Measurements from ENCODE around the gene UNC13A.

The UNC13A gene

DNA sequence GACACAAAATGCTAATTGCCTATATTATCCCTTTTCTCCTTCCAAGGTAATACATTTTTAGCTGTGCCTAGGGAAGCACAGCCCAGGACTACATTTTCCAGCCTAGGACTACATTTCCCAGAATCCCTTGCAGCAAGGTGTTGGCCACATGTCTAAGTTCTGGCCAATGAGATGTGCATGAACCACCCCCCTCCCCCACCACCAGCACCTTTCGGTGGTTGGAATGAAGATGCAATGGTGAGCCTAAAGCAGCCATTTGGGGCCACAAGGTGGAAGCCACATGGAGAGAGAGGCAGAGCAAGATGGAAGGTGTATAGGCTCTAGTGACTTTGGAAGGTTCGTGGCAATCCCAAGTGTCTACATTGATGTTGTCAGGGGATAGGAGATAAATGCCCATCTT is 16.2 kb downstream of the UNC13A start:
- no peak overlapping the region for H2AFZ ChIP-seq (ENCODE audit: low read depth, low read length)
- H3K4me1 ChIP-seq (ENCODE audit: insufficient read depth, low read length) = no peaks in the 10 kb centered on the region
- no peaks in the 10 kb centered on the region for H4K20me1 ChIP-seq (ENCODE audit: insufficient read depth, low read length)
- no peak for TF ChIP-seq CTCF (IDR thresholded peaks at IDR 0.05; ENCODE audit: borderline replicate concordance, extremely low read depth, low read length, poor library complexity, severe bottlenecking)
- no peak for TF ChIP-seq EZH2 (IDR thresholded peaks at IDR 0.05; ENCODE audit: borderline replicate concordance, low read depth, low read length, severe bottlenecking)
- peak; percentile 48; the same call in 1 of the 3 replicates for ATAC-seq (ENCODE audit: insufficient read depth, low read depth)
- H3K9me3 ChIP-seq (ENCODE audit: insufficient read depth, low read length, severe bottlenecking) = no peaks in the 10 kb centered on the region
- no peaks in the 10 kb centered on the region for H3K27me3 ChIP-seq (ENCODE audit: insufficient read depth, low read length, poor library complexity)
- H3K4me2 ChIP-seq (ENCODE audit: insufficient read depth, low read length) = no peak overlapping the region
- H3K79me2 ChIP-seq (ENCODE audit: insufficient read depth, low read length) = no peaks in the 10 kb centered on the region
- no peak overlapping the region for H3K27ac ChIP-seq (ENCODE audit: low read length)
- H3K4me3 ChIP-seq (ENCODE audit: low read depth in 1 of 2, low read length in 2 of 2) = no peak overlapping the region
- H3K36me3 ChIP-seq (ENCODE audit: insufficient read depth, low read length) = no peaks in the 10 kb centered on the region
- H3K9ac ChIP-seq (ENCODE audit: low read depth, low read length) = no peak overlapping the region
- peak; percentile 41 for DNase-seq

DNA sequence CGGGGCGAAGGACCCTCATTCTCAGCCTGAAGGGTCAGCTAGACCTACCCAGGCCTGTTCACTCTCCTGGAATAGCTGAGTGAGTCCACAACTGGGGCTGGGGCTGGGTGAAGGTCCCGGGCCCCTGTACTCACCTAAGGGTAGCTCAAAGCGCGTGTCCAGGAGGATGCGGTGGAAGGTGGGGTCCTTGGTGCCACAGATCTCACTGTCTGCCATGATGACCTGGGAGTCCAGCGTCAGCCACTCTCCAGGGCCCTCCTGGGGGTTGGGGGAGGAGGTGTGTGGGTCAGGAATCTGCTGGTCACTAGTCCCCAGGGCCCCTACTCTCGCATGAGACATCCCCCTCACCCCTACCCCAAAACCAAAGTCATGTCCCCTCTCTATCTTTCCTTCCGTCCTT is 18.7 kb downstream of the UNC13A start:
- ATAC-seq (ENCODE audit: insufficient read depth, low read depth) (no peak), DNase-seq (no peak)
- Histone ChIP-seq H3K27ac (ENCODE audit: low read length) (no peak overlapping the region), H3K79me2 (ENCODE audit: insufficient read depth, low read length) (no peaks in the 10 kb centered on the region), H3K9ac (ENCODE audit: low read depth, low read length) (no peak overlapping the region), H4K20me1 (ENCODE audit: insufficient read depth, low read length) (no peaks in the 10 kb centered on the region), H3K36me3 (ENCODE audit: insufficient read depth, low read length) (no peaks in the 10 kb centered on the region), H3K9me3 (ENCODE audit: insufficient read depth, low read length, severe bottlenecking) (peaks cover 11% of the 10 kb centered on the region), H3K27me3 (ENCODE audit: insufficient read depth, low read length, poor library complexity) (no peaks in the 10 kb centered on the region), H3K4me2 (ENCODE audit: insufficient read depth, low read length) (no peak overlapping the region), H3K4me1 (ENCODE audit: insufficient read depth, low read length) (no peaks in the 10 kb centered on the region), H3K4me3 (ENCODE audit: low read depth in 1 of 2, low read length in 2 of 2) (no peak overlapping the region), H2AFZ (ENCODE audit: low read depth, low read length) (no peak overlapping the region)
- no peak for TF ChIP-seq EZH2 (IDR thresholded peaks at IDR 0.05; ENCODE audit: borderline replicate concordance, low read depth, low read length, severe bottlenecking)
- TF ChIP-seq CTCF (IDR thresholded peaks at IDR 0.05; ENCODE audit: borderline replicate concordance, extremely low read depth, low read length, poor library complexity, severe bottlenecking) = no peak

- Histone ChIP-seq H3K27me3 (ENCODE audit: insufficient read depth, low read length, poor library complexity) (no peaks in the 10 kb centered on the region), H3K9ac (ENCODE audit: low read depth, low read length) (no peak overlapping the region), H3K27ac (ENCODE audit: low read length) (no peak overlapping the region), H3K79me2 (ENCODE audit: insufficient read depth, low read length) (no peaks in the 10 kb centered on the region), H3K4me2 (ENCODE audit: insufficient read depth, low read length) (no peak overlapping the region), H4K20me1 (ENCODE audit: insufficient read depth, low read length) (no peaks in the 10 kb centered on the region), H3K4me1 (ENCODE audit: insufficient read depth, low read length) (no peaks in the 10 kb centered on the region), H2AFZ (ENCODE audit: low read depth, low read length) (no peak overlapping the region), H3K9me3 (ENCODE audit: insufficient read depth, low read length, severe bottlenecking) (peaks cover 15% of the 10 kb centered on the region), H3K36me3 (ENCODE audit: insufficient read depth, low read length) (no peaks in the 10 kb centered on the region), H3K4me3 (ENCODE audit: low read depth in 1 of 2, low read length in 2 of 2) (no peak overlapping the region)
- ATAC-seq (ENCODE audit: insufficient read depth, low read depth) (no peak), DNase-seq (no peak)
- no peak for TF ChIP-seq EZH2 (IDR thresholded peaks at IDR 0.05; ENCODE audit: borderline replicate concordance, low read depth, low read length, severe bottlenecking)
- TF ChIP-seq CTCF (IDR thresholded peaks at IDR 0.05; ENCODE audit: borderline replicate concordance, extremely low read depth, low read length, poor library complexity, severe bottlenecking) = no peak
Observed at GRCh38 chr19:17665058-17665457, 23.1 kb downstream of the UNC13A start.

DNA sequence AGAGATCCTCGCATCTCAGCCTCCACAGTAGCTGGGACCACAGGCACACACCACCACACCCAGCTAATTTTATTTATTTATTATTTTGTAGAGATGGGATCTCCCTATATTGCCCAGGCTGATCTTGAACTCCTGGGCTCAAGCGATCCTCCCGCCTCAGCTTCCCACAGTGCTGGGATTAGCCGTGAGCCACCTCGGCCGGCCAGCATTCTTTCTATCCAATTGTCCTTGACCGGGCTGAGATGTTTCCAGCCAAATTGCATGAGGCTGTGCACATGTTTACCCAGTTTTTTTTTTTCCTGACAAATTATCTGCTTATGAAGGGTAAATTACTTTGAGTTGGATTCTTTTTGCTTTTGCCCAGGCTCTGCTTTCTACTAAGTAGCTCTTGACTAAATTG is 28.2 kb downstream of the UNC13A start:
- no peak overlapping the region for H3K27ac ChIP-seq (ENCODE audit: low read length)
- H3K4me1 ChIP-seq (ENCODE audit: insufficient read depth, low read length) = no peaks in the 10 kb centered on the region
- ATAC-seq (ENCODE audit: insufficient read depth, low read depth) (no peak), DNase-seq (no peak)
- H3K4me2 ChIP-seq (ENCODE audit: insufficient read depth, low read length) = no peak overlapping the region
- H3K9ac ChIP-seq (ENCODE audit: low read depth, low read length) = no peak overlapping the region
- H3K9me3 ChIP-seq (ENCODE audit: insufficient read depth, low read length, severe bottlenecking) = peaks cover 8% of the 10 kb centered on the region
- H3K36me3 ChIP-seq (ENCODE audit: insufficient read depth, low read length) = no peaks in the 10 kb centered on the region
- H3K4me3 ChIP-seq (ENCODE audit: low read depth in 1 of 2, low read length in 2 of 2) = no peak overlapping the region
- no peak overlapping the region for H2AFZ ChIP-seq (ENCODE audit: low read depth, low read length)
- TF ChIP-seq EZH2 (IDR thresholded peaks at IDR 0.05; ENCODE audit: borderline replicate concordance, low read depth, low read length, severe bottlenecking) (no peak), CTCF (IDR thresholded peaks at IDR 0.05; ENCODE audit: borderline replicate concordance, extremely low read depth, low read length, poor library complexity, severe bottlenecking) (no peak)
- H4K20me1 ChIP-seq (ENCODE audit: insufficient read depth, low read length) = no peaks in the 10 kb centered on the region
- H3K79me2 ChIP-seq (ENCODE audit: insufficient read depth, low read length) = no peaks in the 10 kb centered on the region
- no peaks in the 10 kb centered on the region for H3K27me3 ChIP-seq (ENCODE audit: insufficient read depth, low read length, poor library complexity)
